H9 (cell line): ENCODE measurements around the gene CNGB1. TPM values are rescaled to one million over a fixed set of nuclear protein-coding genes. Genes with fewer than 3 reads are reported as not detected.

ENCODE experiments used
- DNase-seq: peaks from one replicate; pipeline ENCODE4 v3.0.0-alpha.2; 2017
- H2AFZ ChIP-seq: one replicate; pipeline ENCODE4 v1.6.1; 2013; ENCODE audit warnings: mild to moderate bottlenecking, low read length, control low read depth, moderate library complexity
- H2AK5ac ChIP-seq: 2 replicates; pipeline ENCODE4 v1.6.1; 2013; ENCODE audit warnings: low read length, control low read depth, mixed read lengths; ENCODE audit not compliant: insufficient read length
- H2BK120ac ChIP-seq: one replicate; pipeline ENCODE4 v1.6.1; 2013; ENCODE audit warnings: low read depth, mild to moderate bottlenecking, low read length, control low read depth, inconsistent platforms; ENCODE audit not compliant: poor library complexity, severe bottlenecking
- H2BK12ac ChIP-seq: 2 replicates; pipeline ENCODE4 v1.6.1; 2013; ENCODE audit warnings: low read length, control low read depth, mixed read lengths, low read depth; ENCODE audit not compliant: insufficient read length
- H2BK15ac ChIP-seq: 2 replicates; pipeline ENCODE4 v1.6.1; 2013; ENCODE audit warnings: low read depth, low read length, control low read depth
- H2BK20ac ChIP-seq: one replicate; pipeline ENCODE4 v1.6.1; 2013; ENCODE audit warnings: low read depth, mild to moderate bottlenecking, low read length, control low read depth, inconsistent platforms; ENCODE audit not compliant: poor library complexity, severe bottlenecking
- H2BK5ac ChIP-seq: 2 replicates; pipeline ENCODE4 v1.6.1; 2013; ENCODE audit warnings: low read length, control low read depth, mixed read lengths; ENCODE audit not compliant: insufficient read length
- H3K14ac ChIP-seq: 2 replicates; pipeline ENCODE4 v1.6.1; 2013; ENCODE audit warnings: low read length, control low read depth; ENCODE audit not compliant: insufficient read depth
- H3K18ac ChIP-seq: 2 replicates; pipeline ENCODE4 v1.6.1; 2013; ENCODE audit warnings: low read depth, mild to moderate bottlenecking, mixed read lengths, low read length, control low read depth; ENCODE audit not compliant: insufficient read length
- H3K23ac ChIP-seq: 2 replicates; pipeline ENCODE4 v1.6.1; 2013; ENCODE audit warnings: low read length, control low read depth, mixed read lengths, low read depth; ENCODE audit not compliant: insufficient read length
- H3K23me2 ChIP-seq: 2 replicates; pipeline ENCODE4 v1.6.1; 2013; ENCODE audit warnings: low read depth, mild to moderate bottlenecking, mixed read lengths, low read length, control low read depth; ENCODE audit not compliant: insufficient read length, poor library complexity, severe bottlenecking
- H3K27ac ChIP-seq: 2 replicates; pipeline ENCODE4 v1.5.1; 2013; ENCODE audit warnings: low read length, control low read depth, mixed read lengths, low read depth; ENCODE audit not compliant: insufficient read length
- H3K27me3 ChIP-seq: 2 replicates; pipeline ENCODE4 v1.6.1; 2013; ENCODE audit warnings: low read length, control low read depth, inconsistent platforms; ENCODE audit not compliant: insufficient read depth
- H3K4ac ChIP-seq: 2 replicates; pipeline ENCODE4 v1.6.1; 2013; ENCODE audit warnings: low read depth, mild to moderate bottlenecking, control low read depth, inconsistent platforms, low read length, moderate library complexity
- H3K4me1 ChIP-seq: 2 replicates; pipeline ENCODE4 v1.6.1; 2013; ENCODE audit warnings: low read length, control low read depth, inconsistent platforms; ENCODE audit not compliant: insufficient read depth
- H3K4me2 ChIP-seq: 2 replicates; pipeline ENCODE4 v1.6.1; 2013; ENCODE audit warnings: low read length, control low read depth, mixed read lengths; ENCODE audit not compliant: insufficient read length, insufficient read depth
- H3K56ac ChIP-seq: 2 replicates; pipeline ENCODE4 v1.6.1; 2013; ENCODE audit warnings: low read depth, mild to moderate bottlenecking, mixed read lengths, low read length, control low read depth; ENCODE audit not compliant: insufficient read length
- H3K79me1 ChIP-seq: 2 replicates; pipeline ENCODE4 v1.6.1; 2013; ENCODE audit warnings: low read depth, mild to moderate bottlenecking, moderate library complexity, low read length, control low read depth, inconsistent platforms; ENCODE audit not compliant: insufficient read depth, poor library complexity, severe bottlenecking
- H3K79me2 ChIP-seq: 2 replicates; pipeline ENCODE4 v1.6.1; 2013; ENCODE audit warnings: low read length, control low read depth, inconsistent platforms; ENCODE audit not compliant: insufficient read depth
- H3K9ac ChIP-seq: 2 replicates; pipeline ENCODE4 v1.6.1; 2013; ENCODE audit warnings: low read length, control low read depth, mixed read lengths; ENCODE audit not compliant: insufficient read length; ENCODE audit errors: extremely low read depth
- H3K9me3 ChIP-seq: one replicate; pipeline ENCODE4 v1.6.1; 2013; ENCODE audit warnings: low read depth, low read length, inconsistent platforms; ENCODE audit not compliant: control insufficient read depth
- H3T11ph ChIP-seq: one replicate; pipeline ENCODE4 v1.6.1; 2013; ENCODE audit warnings: mild to moderate bottlenecking, low read length, control low read depth, inconsistent platforms
- H4K20me1 ChIP-seq: one replicate; pipeline ENCODE4 v1.6.1; 2013; ENCODE audit not compliant: control insufficient read depth, insufficient read length, insufficient read depth
- H4K5ac ChIP-seq: 2 replicates; pipeline ENCODE4 v1.6.1; 2013; ENCODE audit warnings: low read depth, mild to moderate bottlenecking, mixed read lengths, low read length, control low read depth; ENCODE audit not compliant: insufficient read length
- H4K8ac ChIP-seq: replicated peaks from 2 replicates; pipeline ENCODE4 v1.6.1; 2013; ENCODE audit warnings: low read length, control low read depth, mixed read lengths, low read depth; ENCODE audit not compliant: insufficient read length
- H4K91ac ChIP-seq: 2 replicates; pipeline ENCODE4 v1.6.1; 2013; ENCODE audit warnings: low read depth, mild to moderate bottlenecking, moderate library complexity, mixed read lengths, low read length, control low read depth; ENCODE audit not compliant: insufficient read length
- H3K27ac Mint-ChIP-seq, 3 experiments: 2 replicates in 2 of 3; 3 replicates in 1 of 3; pipeline ENCODE4 v1.8.0; 2020 to 2021; ENCODE audit warnings: mixed read lengths in 3 of 3, mild to moderate bottlenecking in 1 of 3, moderate library complexity in 1 of 3
- H3K27me3 Mint-ChIP-seq: 2 replicates; pipeline ENCODE4 v1.8.0; 2021; ENCODE audit warnings: low read depth, mild to moderate bottlenecking, moderate library complexity, mixed read lengths
- H3K36me3 Mint-ChIP-seq, 3 experiments: 2 replicates in 2 of 3; 3 replicates in 1 of 3; pipeline ENCODE4 v1.8.0; 2020 to 2021; ENCODE audit warnings: low read depth in 3 of 3, mixed read lengths in 3 of 3; ENCODE audit not compliant: insufficient read depth in 1 of 3
- H3K4me1 Mint-ChIP-seq, 2 experiments: 2 replicates each; pipeline ENCODE4 v1.8.0; 2020; ENCODE audit warnings: mixed read lengths in 2 of 2
- H3K4me3 Mint-ChIP-seq, 2 experiments: 2 replicates in 1 of 2; 3 replicates in 1 of 2; pipeline ENCODE4 v1.8.0; 2020 to 2021; ENCODE audit warnings: mild to moderate bottlenecking in 2 of 2, mixed read lengths in 2 of 2, moderate library complexity in 1 of 2
- H3K9me3 Mint-ChIP-seq, 2 experiments: 2 replicates in 1 of 2; 3 replicates in 1 of 2; pipeline ENCODE4 v1.8.0; 2020; ENCODE audit warnings: mild to moderate bottlenecking in 2 of 2, mixed read lengths in 2 of 2, moderate library complexity in 1 of 2
- WGBS: extraction: QIAGEN DNeasy Blood & Tissue Kit; methylation state at CpG from one replicate; pipeline ENCODE4 v1.1.7; 2013; ENCODE audit warnings: missing lambda C conversion rate, low lambda C conversion rate, mixed read lengths; ENCODE audit not compliant: insufficient read length; ENCODE audit errors: extremely low coverage; 5-methylcytosine and 5-hydroxymethylcytosine counted together
- total RNA-seq: library from RNA; stranded (reverse); gene quantifications from 2 replicates; pipeline ENCODE4 v1.2.1, GENCODE V29; 2021
- TF ChIP-seq, protein P1 (sequence below): fragments of 200-600 bp; sonication (generic); conservative IDR thresholded peaks from 3 replicates; pipeline ENCODE4 v1.8.0; 2021; ENCODE audit warnings: antibody characterized with exemption, mild to moderate bottlenecking

CNGB1 gene
- total RNA-seq, 1 experiment from 2014 or later: not detected

GRCh38 chr16:58016840-58017446 is 46.0 kb upstream of the CNGB1 start:
- H2BK20ac ChIP-seq: no peak overlapping the region
- no peak for DNase-seq
- no peaks in the 10 kb centered on the region for H3K79me2 ChIP-seq
- no CpG with 5 or more reads among the region's 12 CpGs for WGBS
- H2AK5ac ChIP-seq: no peak overlapping the region
- H2BK12ac ChIP-seq: no peak overlapping the region
- H3K27me3 Mint-ChIP-seq: no peaks in the 10 kb centered on the region
- H3K9me3 Mint-ChIP-seq: no peaks in the 10 kb centered on the region
- H4K8ac ChIP-seq: no peak overlapping the region
- H3K9me3 ChIP-seq: no peaks in the 10 kb centered on the region
- H3T11ph ChIP-seq: no peak overlapping the region
- H3K14ac ChIP-seq: no peak overlapping the region
- H3K36me3 Mint-ChIP-seq: peaks cover 0 to 12% (median 0%) of the 10 kb centered on the region in 3 experiments; a peak in 3 of 7 replicates
- no peak overlapping the region for H3K4ac ChIP-seq
- no peak overlapping the region for H3K9ac ChIP-seq
- TF ChIP-seq, protein P1, sequence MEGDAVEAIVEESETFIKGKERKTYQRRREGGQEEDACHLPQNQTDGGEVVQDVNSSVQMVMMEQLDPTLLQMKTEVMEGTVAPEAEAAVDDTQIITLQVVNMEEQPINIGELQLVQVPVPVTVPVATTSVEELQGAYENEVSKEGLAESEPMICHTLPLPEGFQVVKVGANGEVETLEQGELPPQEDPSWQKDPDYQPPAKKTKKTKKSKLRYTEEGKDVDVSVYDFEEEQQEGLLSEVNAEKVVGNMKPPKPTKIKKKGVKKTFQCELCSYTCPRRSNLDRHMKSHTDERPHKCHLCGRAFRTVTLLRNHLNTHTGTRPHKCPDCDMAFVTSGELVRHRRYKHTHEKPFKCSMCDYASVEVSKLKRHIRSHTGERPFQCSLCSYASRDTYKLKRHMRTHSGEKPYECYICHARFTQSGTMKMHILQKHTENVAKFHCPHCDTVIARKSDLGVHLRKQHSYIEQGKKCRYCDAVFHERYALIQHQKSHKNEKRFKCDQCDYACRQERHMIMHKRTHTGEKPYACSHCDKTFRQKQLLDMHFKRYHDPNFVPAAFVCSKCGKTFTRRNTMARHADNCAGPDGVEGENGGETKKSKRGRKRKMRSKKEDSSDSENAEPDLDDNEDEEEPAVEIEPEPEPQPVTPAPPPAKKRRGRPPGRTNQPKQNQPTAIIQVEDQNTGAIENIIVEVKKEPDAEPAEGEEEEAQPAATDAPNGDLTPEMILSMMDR: no peak
- H3K23ac ChIP-seq: no peak overlapping the region
- H3K56ac ChIP-seq: no peak overlapping the region
- no peak overlapping the region for H3K27ac Mint-ChIP-seq
- no peak overlapping the region for H4K91ac ChIP-seq
- no peaks in the 10 kb centered on the region for H3K79me1 ChIP-seq
- no peaks in the 10 kb centered on the region for H4K20me1 ChIP-seq
- H2BK15ac ChIP-seq: no peak overlapping the region
- H2BK120ac ChIP-seq: no peak overlapping the region
- H3K4me2 ChIP-seq: no peak overlapping the region
- no peak overlapping the region for H4K5ac ChIP-seq
- peaks cover 4 to 9% of the 10 kb centered on the region in 2 experiments; a peak in 3 of 4 replicates for H3K4me1 Mint-ChIP-seq
- no peak overlapping the region for H2AFZ ChIP-seq
- no peak overlapping the region for H3K27ac ChIP-seq
- no peaks in the 10 kb centered on the region for H3K4me1 ChIP-seq
- no peak overlapping the region for H3K18ac ChIP-seq
- no peaks in the 10 kb centered on the region for H3K27me3 ChIP-seq
- no peaks in the 10 kb centered on the region for H3K23me2 ChIP-seq
- no peak overlapping the region for H2BK5ac ChIP-seq
- H3K4me3 Mint-ChIP-seq: no peak overlapping the region
